H1 (cell line): ENCODE measurements around the gene EXTL2. TPM values are rescaled to one million over a fixed set of nuclear protein-coding genes. Genes with fewer than 3 reads are reported as not detected.

Source experiments
- CTCF ChIA-PET: fragments of 300-600 bp; sonication (Branson Sonifier 250); formaldehyde crosslinking; loops from one replicate; lab custom pipeline; 2021; ENCODE audit not compliant: partially characterized antibody; lab: Charles Lee
- POLR2A ChIA-PET: fragments of 300-600 bp; sonication (Branson Sonifier 250); formaldehyde crosslinking; loops from one replicate; lab custom pipeline; 2021; ENCODE audit warnings: inconsistent platforms; ENCODE audit not compliant: partially characterized antibody; lab: Charles Lee
- DNase-seq, 2 experiments: peaks; one replicate each; pipeline versions ENCODE4 v3.0.0 to v3.0.0-alpha.2; 2010 to 2022; ENCODE audit warnings: low spot score in 2 of 2, low read depth in 1 of 2, mixed read lengths in 1 of 2
- FAIRE-seq: peaks from 2 replicates; lab custom pipeline; 2011; peaks lifted over from hg19 to GRCh38; lab: Jason Lieb, UNC
- H2AFZ ChIP-seq: 2 replicates; pipeline ENCODE4 v1.8.1; 2012; ENCODE audit warnings: low read length, inconsistent platforms
- H2AK5ac ChIP-seq: 2 replicates; pipeline ENCODE4 v1.6.1; 2013; ENCODE audit warnings: low read depth, low read length
- H2BK120ac ChIP-seq: replicated peaks from 2 replicates; pipeline ENCODE3; 2013; ENCODE audit warnings: low read depth, low read length, inconsistent platforms
- H2BK12ac ChIP-seq: 2 replicates; pipeline ENCODE4 v1.6.1; 2013; ENCODE audit warnings: low read depth, low read length
- H2BK15ac ChIP-seq: 2 replicates; pipeline ENCODE4 v1.6.1; 2013; ENCODE audit warnings: low read length
- H2BK20ac ChIP-seq: 2 replicates; pipeline ENCODE4 v1.6.1; 2013; ENCODE audit warnings: low read length
- H2BK5ac ChIP-seq: 2 replicates; pipeline ENCODE4 v1.6.1; 2013; ENCODE audit warnings: low read depth, low read length
- H3K14ac ChIP-seq: 2 replicates; pipeline ENCODE4 v1.6.1; 2013; ENCODE audit warnings: inconsistent platforms; ENCODE audit not compliant: insufficient read length
- H3K18ac ChIP-seq: 2 replicates; pipeline ENCODE4 v1.6.1; 2013; ENCODE audit warnings: low read length; ENCODE audit errors: extremely low read depth
- H3K23ac ChIP-seq: 2 replicates; pipeline ENCODE4 v1.6.1; 2013; ENCODE audit warnings: inconsistent platforms; ENCODE audit not compliant: insufficient read length
- H3K23me2 ChIP-seq: 2 replicates; pipeline ENCODE4 v1.6.1; 2013; ENCODE audit warnings: low read depth, low read length
- H3K27ac ChIP-seq: 2 replicates; pipeline ENCODE4 v1.6.1; 2011; ENCODE audit warnings: low read depth, low read length, inconsistent platforms
- H3K27me3 ChIP-seq, 4 experiments: replicated peaks in 1 of 4; 1 replicate in 1 of 4; 2 replicates in 3 of 4; pipeline versions ENCODE4 v1.6.1 to v1.8.1; 2011 to 2013; ENCODE audit warnings: low read length in 3 of 4, mild to moderate bottlenecking in 3 of 4, inconsistent platforms in 2 of 4, mixed read lengths in 2 of 4, moderate library complexity in 1 of 4; ENCODE audit not compliant: control insufficient read depth in 3 of 4, insufficient read depth in 3 of 4; ENCODE audit errors: extremely low read depth in 1 of 4
- H3K36me3 ChIP-seq, 4 experiments: 2 replicates each; pipeline versions ENCODE4 v1.6.1 to v1.8.1; 2011 to 2013; ENCODE audit warnings: mild to moderate bottlenecking in 4 of 4, low read length in 3 of 4, moderate library complexity in 2 of 4, control low read depth in 1 of 4, inconsistent platforms in 1 of 4; ENCODE audit not compliant: insufficient read depth in 4 of 4, control insufficient read depth in 2 of 4
- H3K4ac ChIP-seq: replicated peaks from 2 replicates; pipeline ENCODE3; 2013; ENCODE audit warnings: low read length, low read depth, mixed read lengths, inconsistent platforms; ENCODE audit not compliant: insufficient read length
- H3K4me1 ChIP-seq, 4 experiments: replicated peaks in 1 of 4; 1 replicate in 1 of 4; 2 replicates in 3 of 4; pipeline versions ENCODE4 v1.6.1 to v1.8.1; 2011 to 2013; ENCODE audit warnings: low read length in 3 of 4, inconsistent platforms in 2 of 4, mixed read lengths in 1 of 4; ENCODE audit not compliant: insufficient read depth in 4 of 4, control insufficient read depth in 3 of 4
- H3K4me2 ChIP-seq, 2 experiments: 2 replicates each; pipeline versions ENCODE4 v1.6.1 to v1.8.1; 2011 to 2013; ENCODE audit warnings: low read depth in 2 of 2, low read length in 2 of 2, control low read depth in 1 of 2, inconsistent platforms in 1 of 2, mild to moderate bottlenecking in 1 of 2; ENCODE audit not compliant: insufficient read depth in 1 of 2
- H3K4me3 ChIP-seq, 4 experiments: fragments of 200-600, 300-600 bp in 1 of 4; sonication (generic), shearing (Covaris generic), sonication (Bioruptor Twin) in 1 of 4; 2 replicates each; pipeline versions ENCODE4 v1.5.1 to v1.8.1; 2011 to 2016; ENCODE audit warnings: low read length in 4 of 4, low read depth in 3 of 4, control low read depth in 2 of 4, inconsistent platforms in 2 of 4, mild to moderate bottlenecking in 2 of 4, mixed read lengths in 1 of 4, moderate library complexity in 1 of 4; ENCODE audit not compliant: insufficient read depth in 2 of 4; ENCODE audit errors: extremely low read depth in 1 of 4
- H3K56ac ChIP-seq: replicated peaks from 2 replicates; pipeline ENCODE3; 2013; ENCODE audit warnings: low read depth, mild to moderate bottlenecking, mixed read lengths, low read length, inconsistent platforms; ENCODE audit not compliant: insufficient read length
- H3K79me1 ChIP-seq: 2 replicates; pipeline ENCODE4 v1.6.1; 2013; ENCODE audit warnings: low read depth, low read length, control low read depth
- H3K79me2 ChIP-seq, 2 experiments: 2 replicates each; pipeline versions ENCODE4 v1.6.1 to v1.8.1; 2012 to 2013; ENCODE audit warnings: low read length in 2 of 2, mild to moderate bottlenecking in 2 of 2, inconsistent platforms in 1 of 2; ENCODE audit not compliant: insufficient read depth in 2 of 2, control insufficient read depth in 1 of 2
- H3K9ac ChIP-seq, 4 experiments: replicated peaks in 1 of 4; 1 replicate in 1 of 4; 2 replicates in 3 of 4; pipeline versions ENCODE4 v1.6.1 to v1.8.1; 2011 to 2013; ENCODE audit warnings: low read depth in 3 of 4, low read length in 3 of 4, control low read depth in 2 of 4, mild to moderate bottlenecking in 2 of 4, moderate library complexity in 2 of 4, inconsistent platforms in 1 of 4; ENCODE audit errors: extremely low read depth in 1 of 4
- H3K9me3 ChIP-seq, 2 experiments: 2 replicates each; pipeline versions ENCODE4 v1.6.1 to v1.8.1; 2012 to 2013; ENCODE audit warnings: mild to moderate bottlenecking in 2 of 2, moderate library complexity in 2 of 2, control low read depth in 1 of 2, inconsistent platforms in 1 of 2, low read depth in 1 of 2, low read length in 1 of 2, mixed read lengths in 1 of 2; ENCODE audit not compliant: insufficient read depth in 2 of 2
- H4K20me1 ChIP-seq, 2 experiments: replicated peaks in 1 of 2; 2 replicates each; pipeline versions ENCODE3 to v1.8.1; 2011 to 2013; ENCODE audit warnings: inconsistent platforms in 2 of 2, low read length in 2 of 2, mild to moderate bottlenecking in 1 of 2; ENCODE audit not compliant: insufficient read depth in 2 of 2, control insufficient read depth in 1 of 2
- H4K5ac ChIP-seq: 2 replicates; pipeline ENCODE4 v1.6.1; 2013; ENCODE audit warnings: low read length, low read depth, mixed read lengths, inconsistent platforms; ENCODE audit not compliant: insufficient read length
- H4K8ac ChIP-seq: 2 replicates; pipeline ENCODE4 v1.8.0; 2013; ENCODE audit warnings: mild to moderate bottlenecking, moderate library complexity, low read length, inconsistent platforms; ENCODE audit not compliant: insufficient read depth; ENCODE audit errors: extremely low read depth
- H4K91ac ChIP-seq: replicated peaks from 2 replicates; pipeline ENCODE3; 2013; ENCODE audit warnings: low read length, mixed read lengths, inconsistent platforms; ENCODE audit not compliant: insufficient read length
- BACH1 ChIP-seq: IDR thresholded peaks from 2 replicates; pipeline ENCODE4 v1.6.1; 2012; ENCODE audit warnings: low read length, improper control_type of control experiment
- BCL11A ChIP-seq, 2 experiments: IDR thresholded peaks; one replicate each; pipeline ENCODE4 v1.6.1; 2011; ENCODE audit warnings: low read depth in 2 of 2, low read length in 2 of 2, mild to moderate bottlenecking in 2 of 2
- GABPA ChIP-seq: IDR thresholded peaks from 2 replicates; pipeline ENCODE4 v1.6.1; 2011; ENCODE audit warnings: mild to moderate bottlenecking, low read length, moderate library complexity, borderline replicate concordance; ENCODE audit not compliant: insufficient read depth
- NRF1 ChIP-seq: IDR thresholded peaks from 2 replicates; pipeline ENCODE4 v1.6.1; 2011; ENCODE audit warnings: mild to moderate bottlenecking, low read depth, low read length, improper control_type of control experiment
- POLR2A ChIP-seq, 2 experiments: IDR thresholded peaks; 1 replicate in 1 of 2; 2 replicates in 1 of 2; pipeline ENCODE4 v1.6.1; 2011; ENCODE audit warnings: low read depth in 2 of 2, low read length in 2 of 2, mild to moderate bottlenecking in 2 of 2; ENCODE audit errors: control extremely low read depth in 1 of 2
- SP2 ChIP-seq: IDR thresholded peaks from 2 replicates; pipeline ENCODE4 v1.6.1; 2012; ENCODE audit warnings: mild to moderate bottlenecking, low read length, inconsistent platforms
- SRF ChIP-seq: IDR thresholded peaks from 2 replicates; pipeline ENCODE4 v1.6.1; 2011; ENCODE audit warnings: mild to moderate bottlenecking, low read depth, low read length, moderate library complexity
- TAF7 ChIP-seq: optimal IDR thresholded peaks from 2 replicates; pipeline ENCODE3; 2011; ENCODE audit warnings: low read depth, mild to moderate bottlenecking, inconsistent platforms, low read length, moderate library complexity, borderline replicate concordance
- polyA plus RNA-seq, 7 experiments: library from polyadenylated mRNA; depleted of rRNA in 3 of 7; stranded (reverse) in 5 of 7; unstranded in 2 of 7; fragments of >200 nt in 5 of 7; fragments of 200-250 nt in 2 of 7; gene quantifications; 1 replicate in 5 of 7; 2 replicates in 1 of 7; 4 replicates in 1 of 7; pipeline versions ENCODE4 v1.2.1 to v1.2.3, GENCODE V29; 2011 to 2013; ENCODE audit warnings: missing spikeins in 2 of 7, mixed read lengths in 2 of 7
- total RNA-seq: library from RNA; stranded (reverse); fragmentation: NEBNext Ultra II Directional; extraction: Animal tissue kit (Norgen Biotek cat#: 25700); gene quantifications from 2 replicates; pipeline ENCODE4 v1.2.1, GENCODE V29; 2021

EXTL2 gene
- total and polyA plus RNA-seq, 2 of the 8 experiments (the other 6 are each of a cell fraction or from before 2014, with no cell fraction given): 27.1 to 54.7 TPM

DNA sequence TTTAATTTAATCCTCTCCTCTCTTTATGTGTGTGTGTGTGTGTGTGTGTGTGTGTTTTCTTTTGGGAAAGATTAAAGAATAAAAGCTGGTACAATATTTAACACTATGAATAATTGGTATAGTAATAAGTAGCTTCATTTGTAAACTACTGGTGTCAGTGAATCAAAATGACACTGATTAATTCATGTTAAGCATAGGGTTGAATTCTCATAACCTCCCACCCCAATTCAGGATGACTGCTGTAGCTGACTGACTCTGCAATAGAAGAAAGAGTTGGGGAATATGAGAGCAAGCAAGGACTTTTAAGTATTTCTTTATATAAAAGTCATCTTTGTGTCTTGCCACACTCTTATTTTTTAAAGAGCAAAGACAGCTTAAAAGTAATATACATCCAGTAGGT is 14.4 kb upstream of the EXTL2 start:
- no peak for DNase-seq
- H3K23me2 ChIP-seq: no peaks in the 10 kb centered on the region

More for the DNA sequence above, 14.4 kb upstream of the EXTL2 start:
- ChIA-PET POLR2A (interaction anchor here (1.4 kb wide), 1 partner anchor 13 kb away, joined by 6 read pairs; the partner anchor contains the start of gene SLC30A7), CTCF (interaction anchor here (1.2 kb wide), 1 partner anchor 366 kb away, joined by 3 read pairs; no protein-coding TSS in a partner anchor)
- Histone ChIP-seq H3K4me1 (no peaks in the 10 kb centered on the region), H3K27me3 (no peaks in the 10 kb centered on the region), H2BK120ac (no peak overlapping the region), H3K9ac (no peak overlapping the region), H3K79me1 (no peaks in the 10 kb centered on the region), H3K9me3 (no peaks in the 10 kb centered on the region), H3K23ac (no peak overlapping the region), H3K36me3 (peaks cover 3 to 55% (median 24%) of the 10 kb centered on the region in 4 experiments; a peak in 7 of 8 replicates), H3K4ac (no peak overlapping the region), H2BK15ac (no peak overlapping the region), H2BK5ac (no peak overlapping the region), H2BK12ac (no peak overlapping the region), H4K8ac (no peak overlapping the region), H4K20me1 (peaks cover 2% of the 10 kb centered on the region in 2 experiments), H2AK5ac (no peak overlapping the region), H3K56ac (no peak overlapping the region), H3K27ac (no peak overlapping the region), H2BK20ac (no peak overlapping the region), H3K4me2 (no peak overlapping the region), H4K91ac (no peak overlapping the region), H4K5ac (no peak overlapping the region), H3K79me2 (peaks cover 0 to 9% of the 10 kb centered on the region in 2 experiments; a peak in 3 of 4 replicates), H3K14ac (no peak overlapping the region), H3K4me3 (no peak overlapping the region), H2AFZ (no peak overlapping the region), H3K18ac (no peak overlapping the region)
- no peak for FAIRE-seq
- TF ChIP-seq BACH1: no peak
- TF ChIP-seq SP2: no peak
- TF ChIP-seq NRF1: no peak
- no peak for TF ChIP-seq SRF
- TF ChIP-seq POLR2A (IDR thresholded peaks at IDR 0.05; ENCODE audit: control extremely low read depth in 1 of 2, low read depth in 2 of 2, low read length in 2 of 2): no peak
- no peak for TF ChIP-seq TAF7
- no peak for TF ChIP-seq BCL11A (IDR thresholded peaks at IDR 0.05; ENCODE audit: low read depth in 2 of 2, low read length in 2 of 2)
- no peak for TF ChIP-seq GABPA
